ENCODE data around the gene DNAJB12.

Gene DNAJB12

DNA sequence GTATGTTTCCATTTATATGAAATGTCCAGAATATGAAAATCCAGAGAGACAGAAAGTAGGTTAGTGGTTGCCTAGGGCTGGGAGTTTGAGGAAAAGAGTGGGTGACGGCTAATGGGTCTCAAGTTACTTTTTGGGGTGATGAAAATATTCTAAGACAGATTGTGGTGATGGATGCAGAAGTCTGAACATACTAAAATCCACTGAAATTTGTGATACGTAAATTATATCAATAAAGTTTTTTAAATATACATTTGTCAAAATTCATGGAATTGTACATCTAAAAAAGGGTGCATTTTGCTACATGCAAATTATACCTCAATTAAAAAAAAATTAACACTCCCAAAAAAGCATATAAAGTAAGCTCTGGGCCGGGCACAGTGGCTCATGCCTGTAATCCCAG lies 71.6 kb downstream of the DNAJB12 start:
- no peak for DNase-seq
